Caco-2 (cell line): ENCODE results near the gene LRRK2. TPM values are rescaled to one million over a fixed set of nuclear protein-coding genes. Genes with fewer than 3 reads are reported as not detected.

Experiments
- BruUV-seq: library from RNA; stranded (reverse); fragments of 400-500 nt; replicated peaks from 2 replicates; lab custom pipeline; 2021; lab: Mats Ljungman, UMichigan
- CTCF ChIA-PET: fragments of 300-600 bp; sonication (Branson Sonifier 250); formaldehyde crosslinking; loops from one replicate; lab custom pipeline; 2022; ENCODE audit warnings: antibody characterized with exemption; lab: Charles Lee
- POLR2A ChIA-PET: fragments of 300-600 bp; sonication (Branson Sonifier 250); formaldehyde crosslinking; loops from one replicate; lab custom pipeline; 2022; ENCODE audit warnings: antibody characterized with exemption; lab: Charles Lee
- DNase-seq, 2 experiments: peaks; one replicate each; pipeline versions ENCODE4 v3.0.0 to v3.0.0-alpha.2; 2020 to 2022
- H3K27me3 ChIP-seq: replicated peaks from 2 replicates; pipeline ENCODE4 v1.6.0; 2011; ENCODE audit warnings: low read length; ENCODE audit not compliant: control insufficient read depth, insufficient read depth
- H3K36me3 ChIP-seq: 2 replicates; pipeline ENCODE4 v1.5.1; 2011; ENCODE audit warnings: low read length; ENCODE audit not compliant: control insufficient read depth, insufficient read depth
- H3K4me1 ChIP-seq: fragments of 250-450 bp; sonication (Bioruptor Pico); 2 replicates; pipeline ENCODE4 v1.5.1; 2020; ENCODE audit warnings: mild to moderate bottlenecking
- H3K4me3 ChIP-seq: 2 replicates; pipeline ENCODE4 v1.5.1; 2011; ENCODE audit warnings: low read depth, mild to moderate bottlenecking, control low read depth, low read length
- H3K9me3 ChIP-seq: fragments of 250-450 bp; sonication (Bioruptor Pico); 2 replicates; pipeline ENCODE4 v1.5.1; 2020; ENCODE audit warnings: mild to moderate bottlenecking, moderate library complexity
- H3K27ac Mint-ChIP-seq: one replicate; pipeline ENCODE4 v1.8.0; 2022; ENCODE audit warnings: mixed read lengths; ENCODE audit not compliant: unreplicated experiment
- H3K27me3 Mint-ChIP-seq: one replicate; pipeline ENCODE4 v1.8.0; 2022; ENCODE audit warnings: mixed read lengths; ENCODE audit not compliant: insufficient read depth, unreplicated experiment
- H3K36me3 Mint-ChIP-seq: one replicate; pipeline ENCODE4 v1.8.0; 2022; ENCODE audit warnings: mild to moderate bottlenecking, mixed read lengths; ENCODE audit not compliant: insufficient read depth, unreplicated experiment
- H3K4me1 Mint-ChIP-seq: one replicate; pipeline ENCODE4 v1.8.0; 2022; ENCODE audit warnings: low read depth, mixed read lengths; ENCODE audit not compliant: unreplicated experiment
- H3K4me3 Mint-ChIP-seq: one replicate; pipeline ENCODE4 v1.8.0; 2022; ENCODE audit warnings: mild to moderate bottlenecking, moderate library complexity, mixed read lengths; ENCODE audit not compliant: unreplicated experiment
- H3K9me3 Mint-ChIP-seq: one replicate; pipeline ENCODE4 v1.8.0; 2022; ENCODE audit warnings: mixed read lengths; ENCODE audit not compliant: unreplicated experiment
- intact Hi-C: fragments of 100-400 bp; cut with micrococcal nuclease; formaldehyde crosslinking; loops from one replicate; pipeline ENCODE4 v1.10.0; 2022; ENCODE audit not compliant: unreplicated experiment
- total RNA-seq: library from RNA; stranded (reverse); gene quantifications from 2 replicates; pipeline ENCODE4 v1.2.3, GENCODE V29; 2022
- TF ChIP-seq, protein P1 (sequence below), 2 experiments: fragments of 200-600 bp in 1 of 2; IDR thresholded peaks; 1 replicate in 1 of 2; 2 replicates in 1 of 2; pipeline versions ENCODE4 v1.5.1 to v1.8.0; 2011 to 2022; ENCODE audit warnings: antibody characterized with exemption in 1 of 2, control low read depth in 1 of 2, inconsistent platforms in 1 of 2, low read depth in 1 of 2, low read length in 1 of 2, mild to moderate bottlenecking in 1 of 2, moderate library complexity in 1 of 2; ENCODE audit not compliant: insufficient read depth in 1 of 2, severe bottlenecking in 1 of 2, unreplicated experiment in 1 of 2

The LRRK2 gene
- total RNA-seq, 1 experiment from 2014 or later: 0.11 TPM

DNA sequence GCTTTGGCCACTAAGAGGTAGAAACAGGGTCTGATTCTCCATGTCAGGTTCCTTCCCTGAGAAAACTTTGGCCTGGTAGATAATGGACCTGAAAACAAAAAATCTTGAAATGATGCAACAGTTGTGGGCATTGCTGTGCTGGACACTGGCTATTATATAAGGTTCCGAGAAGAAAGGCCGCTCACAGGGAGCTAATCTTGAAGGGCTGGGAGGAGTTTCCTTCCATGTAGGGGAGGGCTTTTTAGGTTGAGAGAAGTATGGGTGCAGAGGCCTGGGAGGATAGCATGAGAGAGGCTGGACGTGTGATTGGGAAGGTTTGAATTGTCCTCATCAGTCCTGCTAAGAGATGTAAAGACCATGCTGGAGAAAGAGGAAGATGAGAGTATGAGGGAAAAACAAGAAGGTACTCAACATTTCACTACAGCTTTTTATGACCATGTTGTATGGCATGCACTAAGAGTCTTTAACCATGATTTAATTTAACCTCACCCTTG, 11.6 kb downstream of the LRRK2 start:
- TF ChIP-seq, protein P1, sequence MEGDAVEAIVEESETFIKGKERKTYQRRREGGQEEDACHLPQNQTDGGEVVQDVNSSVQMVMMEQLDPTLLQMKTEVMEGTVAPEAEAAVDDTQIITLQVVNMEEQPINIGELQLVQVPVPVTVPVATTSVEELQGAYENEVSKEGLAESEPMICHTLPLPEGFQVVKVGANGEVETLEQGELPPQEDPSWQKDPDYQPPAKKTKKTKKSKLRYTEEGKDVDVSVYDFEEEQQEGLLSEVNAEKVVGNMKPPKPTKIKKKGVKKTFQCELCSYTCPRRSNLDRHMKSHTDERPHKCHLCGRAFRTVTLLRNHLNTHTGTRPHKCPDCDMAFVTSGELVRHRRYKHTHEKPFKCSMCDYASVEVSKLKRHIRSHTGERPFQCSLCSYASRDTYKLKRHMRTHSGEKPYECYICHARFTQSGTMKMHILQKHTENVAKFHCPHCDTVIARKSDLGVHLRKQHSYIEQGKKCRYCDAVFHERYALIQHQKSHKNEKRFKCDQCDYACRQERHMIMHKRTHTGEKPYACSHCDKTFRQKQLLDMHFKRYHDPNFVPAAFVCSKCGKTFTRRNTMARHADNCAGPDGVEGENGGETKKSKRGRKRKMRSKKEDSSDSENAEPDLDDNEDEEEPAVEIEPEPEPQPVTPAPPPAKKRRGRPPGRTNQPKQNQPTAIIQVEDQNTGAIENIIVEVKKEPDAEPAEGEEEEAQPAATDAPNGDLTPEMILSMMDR (IDR thresholded peaks at IDR 0.05; ENCODE audit: insufficient read depth in 1 of 2, low read depth in 1 of 2, low read length in 1 of 2, severe bottlenecking in 1 of 2, unreplicated experiment in 1 of 2): no peak
- ChIA-PET POLR2A (no interaction called here), CTCF (no interaction called here)
- no peaks in the 10 kb centered on the region for H3K9me3 Mint-ChIP-seq
- H3K4me1 Mint-ChIP-seq: no peaks in the 10 kb centered on the region
- Histone ChIP-seq H3K27me3 (no peaks in the 10 kb centered on the region), H3K4me3 (no peak overlapping the region), H3K4me1 (no peaks in the 10 kb centered on the region), H3K36me3 (no peaks in the 10 kb centered on the region), H3K9me3 (no peaks in the 10 kb centered on the region)
- H3K36me3 Mint-ChIP-seq: no peaks in the 10 kb centered on the region
- no peak for DNase-seq
- H3K4me3 Mint-ChIP-seq: no peak overlapping the region
- H3K27me3 Mint-ChIP-seq: peaks cover 2% of the 10 kb centered on the region
- no TSS peak for BruUV-seq
- intact Hi-C loops: no loop called here
- no peak overlapping the region for H3K27ac Mint-ChIP-seq

DNA sequence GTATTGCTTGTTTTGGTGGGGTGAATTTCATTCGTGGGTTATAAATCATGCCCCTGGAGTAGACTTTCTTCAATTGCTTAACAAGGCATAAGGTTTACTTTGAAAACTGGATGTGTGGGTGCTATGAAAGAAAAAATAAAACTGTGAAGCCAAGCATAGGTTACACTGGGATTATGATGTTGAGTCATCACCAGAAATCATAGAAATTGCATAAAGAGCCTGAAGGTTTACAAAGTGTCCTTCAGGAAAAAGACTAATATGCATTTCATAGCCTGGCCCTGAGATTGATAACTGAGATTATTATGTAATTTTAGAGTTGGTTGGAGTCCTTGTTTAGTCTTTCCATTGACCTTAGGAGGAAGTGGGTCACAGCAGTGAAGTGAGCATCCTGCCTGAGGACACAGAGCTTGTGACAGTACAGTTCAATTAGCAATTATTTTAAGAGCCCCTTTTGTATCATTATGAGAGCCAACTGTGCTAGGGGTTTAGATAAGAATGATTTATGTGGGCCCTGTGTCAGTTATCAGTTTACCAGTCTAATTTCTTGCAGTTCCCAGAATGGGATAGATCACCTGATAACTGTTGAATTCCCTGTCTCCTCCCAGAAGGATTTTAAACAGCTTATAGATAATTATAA, 13.6 kb downstream of the LRRK2 start:
- H3K4me3 Mint-ChIP-seq: no peak overlapping the region
- H3K4me3 ChIP-seq: no peak overlapping the region
- H3K27me3 ChIP-seq: no peaks in the 10 kb centered on the region
- no peak for DNase-seq
- H3K27me3 Mint-ChIP-seq: no peaks in the 10 kb centered on the region
- H3K9me3 Mint-ChIP-seq: no peaks in the 10 kb centered on the region
- TF ChIP-seq, protein P1 (IDR thresholded peaks at IDR 0.05; ENCODE audit: insufficient read depth in 1 of 2, low read depth in 1 of 2, low read length in 1 of 2, severe bottlenecking in 1 of 2, unreplicated experiment in 1 of 2): no peak
- no peaks in the 10 kb centered on the region for H3K4me1 Mint-ChIP-seq
- no peak overlapping the region for H3K27ac Mint-ChIP-seq
- POLR2A ChIA-PET: interaction anchor here (0.5 kb wide), 1 partner anchor 80 kb away, joined by 3 read pairs; no protein-coding TSS in a partner anchor
- intact Hi-C loops: no loop called here
- H3K36me3 ChIP-seq: no peaks in the 10 kb centered on the region
- H3K4me1 ChIP-seq: no peaks in the 10 kb centered on the region
- no TSS peak for BruUV-seq
- H3K36me3 Mint-ChIP-seq: no peaks in the 10 kb centered on the region
- no peaks in the 10 kb centered on the region for H3K9me3 ChIP-seq
- CTCF ChIA-PET: no interaction called here

DNA sequence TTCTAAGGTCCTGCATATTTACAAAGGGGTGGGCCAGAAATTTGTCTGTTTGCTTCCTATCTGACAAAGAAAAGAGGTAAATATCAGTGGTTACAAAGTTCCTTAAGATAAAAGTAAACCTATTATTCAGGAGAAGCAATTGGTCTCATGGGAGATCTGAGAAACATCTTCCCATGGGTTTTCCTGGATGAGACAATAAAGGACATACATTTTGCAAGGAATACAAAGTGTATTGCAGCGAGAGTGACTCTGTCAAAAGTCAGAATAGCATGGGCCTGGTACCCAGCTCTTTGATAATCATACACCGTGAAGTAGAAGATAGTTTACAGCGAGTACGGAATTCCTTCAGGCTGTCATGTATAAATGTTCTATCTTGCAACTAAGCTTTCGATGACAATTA, 14.2 kb downstream of the LRRK2 start:
- DNase-seq: no peak
- H3K27me3 ChIP-seq: no peaks in the 10 kb centered on the region
- BruUV-seq: no TSS peak
- H3K36me3 Mint-ChIP-seq: no peaks in the 10 kb centered on the region
- no peaks in the 10 kb centered on the region for H3K4me1 Mint-ChIP-seq
- ChIA-PET CTCF (no interaction called here), POLR2A (interaction anchor here (0.5 kb wide), 1 partner anchor 81 kb away, joined by 3 read pairs; no protein-coding TSS in a partner anchor)
- H3K4me3 ChIP-seq: no peak overlapping the region
- H3K4me3 Mint-ChIP-seq: no peak overlapping the region
- no peaks in the 10 kb centered on the region for H3K36me3 ChIP-seq
- no peaks in the 10 kb centered on the region for H3K4me1 ChIP-seq
- no peaks in the 10 kb centered on the region for H3K9me3 ChIP-seq
- intact Hi-C loops: no loop called here
- H3K27ac Mint-ChIP-seq: no peak overlapping the region
- H3K9me3 Mint-ChIP-seq: no peaks in the 10 kb centered on the region
- TF ChIP-seq, protein P1 (IDR thresholded peaks at IDR 0.05; ENCODE audit: insufficient read depth in 1 of 2, low read depth in 1 of 2, low read length in 1 of 2, severe bottlenecking in 1 of 2, unreplicated experiment in 1 of 2): no peak
- H3K27me3 Mint-ChIP-seq: no peaks in the 10 kb centered on the region
